Progenitor cell of endocrine pancreas (in vitro differentiated cells): ENCODE results near the gene CHRDL2. TPM values are rescaled to one million over a fixed set of nuclear protein-coding genes. Genes with fewer than 3 reads are reported as not detected.
A peak's percentile ranks its signal among the peaks of the same experiment; 100 is the strongest.

ENCODE experiments used
- DNase-seq: peaks from one replicate; pipeline ENCODE4 v3.0.0; 2021; ENCODE audit warnings: low spot score; ENCODE audit not compliant: unreplicated experiment
- H3K27ac Mint-ChIP-seq: 2 replicates; pipeline ENCODE4 v1.8.0; 2021; ENCODE audit warnings: mild to moderate bottlenecking, moderate library complexity, mixed read lengths
- H3K27me3 Mint-ChIP-seq: 2 replicates; pipeline ENCODE4 v1.8.0; 2021; ENCODE audit warnings: mixed read lengths
- H3K36me3 Mint-ChIP-seq: 2 replicates; pipeline ENCODE4 v1.8.0; 2022; ENCODE audit warnings: mixed read lengths; ENCODE audit not compliant: insufficient read depth
- H3K4me1 Mint-ChIP-seq: 2 replicates; pipeline ENCODE4 v1.8.0; 2021; ENCODE audit warnings: low read depth, mixed read lengths
- H3K4me3 Mint-ChIP-seq: 2 replicates; pipeline ENCODE4 v1.8.0; 2021; ENCODE audit warnings: low read depth, mild to moderate bottlenecking, moderate library complexity, mixed read lengths
- H3K9me3 Mint-ChIP-seq: 2 replicates; pipeline ENCODE4 v1.8.0; 2021; ENCODE audit warnings: low read depth, mixed read lengths
- CTCF ChIP-seq: fragments of 200-600 bp; sonication (generic); IDR thresholded peaks from one replicate; pipeline ENCODE4 v1.5.0; 2021; ENCODE audit warnings: antibody characterized with exemption, mild to moderate bottlenecking; ENCODE audit not compliant: unreplicated experiment
- total RNA-seq: library from RNA; stranded (reverse); gene quantifications from 2 replicates; pipeline ENCODE4 v1.2.1, GENCODE V29; 2021

Gene CHRDL2
- total RNA-seq, 1 donor from 2014 or later = 2.5 TPM

- TF ChIP-seq CTCF = no peak
- peak overlapping the region; percentile 74 for H3K27ac Mint-ChIP-seq
- H3K4me3 Mint-ChIP-seq = no peak overlapping the region
- no peaks in the 10 kb centered on the region for H3K36me3 Mint-ChIP-seq
- H3K9me3 Mint-ChIP-seq = no peaks in the 10 kb centered on the region
- H3K27me3 Mint-ChIP-seq = peaks cover 35% of the 10 kb centered on the region
- peaks cover 7% of the 10 kb centered on the region for H3K4me1 Mint-ChIP-seq
- no peak for DNase-seq
These were observed 10.4 kb downstream of the CHRDL2 start for GRCh38 chr11:74720596-74721478.

GRCh38 chr11:74719011-74719410 lies 12.2 kb downstream of the CHRDL2 start:
- H3K36me3 Mint-ChIP-seq = no peaks in the 10 kb centered on the region

GRCh38 chr11:74717221-74717969 lies 13.8 kb downstream of the CHRDL2 start:
- DNase-seq = no peak
- Mint-ChIP-seq H3K4me3 (no peak overlapping the region), H3K9me3 (no peaks in the 10 kb centered on the region), H3K4me1 (peaks cover 7% of the 10 kb centered on the region), H3K27me3 (peaks cover 26% of the 10 kb centered on the region), H3K36me3 (no peaks in the 10 kb centered on the region), H3K27ac (no peak overlapping the region)
- TF ChIP-seq CTCF = no peak

More at GRCh38 chr11:74719011-74719410, 12.2 kb downstream of the CHRDL2 start:
- Mint-ChIP-seq H3K4me3 (no peak overlapping the region), H3K27me3 (peaks cover 28% of the 10 kb centered on the region), H3K4me1 (peaks cover 7% of the 10 kb centered on the region), H3K9me3 (no peaks in the 10 kb centered on the region), H3K27ac (no peak overlapping the region)
- TF ChIP-seq CTCF = no peak
- no peak for DNase-seq

GRCh38 chr11:74714904-74715303 lies 16.3 kb downstream of the CHRDL2 start:
- H3K36me3 Mint-ChIP-seq = no peaks in the 10 kb centered on the region
- H3K27me3 Mint-ChIP-seq = peaks cover 23% of the 10 kb centered on the region
- H3K27ac Mint-ChIP-seq = no peak overlapping the region
- H3K4me3 Mint-ChIP-seq = no peak overlapping the region
- no peaks in the 10 kb centered on the region for H3K9me3 Mint-ChIP-seq
- DNase-seq = no peak
- no peak for TF ChIP-seq CTCF
- H3K4me1 Mint-ChIP-seq = peaks cover 8% of the 10 kb centered on the region

GRCh38 chr11:74713686-74714085 lies 17.5 kb downstream of the CHRDL2 start:
- H3K27me3 Mint-ChIP-seq = peaks cover 23% of the 10 kb centered on the region
- no peak overlapping the region for H3K27ac Mint-ChIP-seq
- H3K4me3 Mint-ChIP-seq = no peak overlapping the region
- peaks cover 12% of the 10 kb centered on the region for H3K4me1 Mint-ChIP-seq
- H3K9me3 Mint-ChIP-seq = no peaks in the 10 kb centered on the region
- no peaks in the 10 kb centered on the region for H3K36me3 Mint-ChIP-seq
- TF ChIP-seq CTCF = no peak
- no peak for DNase-seq
